Measurements from ENCODE around the gene ARHGEF18.

- TF ChIP-seq, protein P1, sequence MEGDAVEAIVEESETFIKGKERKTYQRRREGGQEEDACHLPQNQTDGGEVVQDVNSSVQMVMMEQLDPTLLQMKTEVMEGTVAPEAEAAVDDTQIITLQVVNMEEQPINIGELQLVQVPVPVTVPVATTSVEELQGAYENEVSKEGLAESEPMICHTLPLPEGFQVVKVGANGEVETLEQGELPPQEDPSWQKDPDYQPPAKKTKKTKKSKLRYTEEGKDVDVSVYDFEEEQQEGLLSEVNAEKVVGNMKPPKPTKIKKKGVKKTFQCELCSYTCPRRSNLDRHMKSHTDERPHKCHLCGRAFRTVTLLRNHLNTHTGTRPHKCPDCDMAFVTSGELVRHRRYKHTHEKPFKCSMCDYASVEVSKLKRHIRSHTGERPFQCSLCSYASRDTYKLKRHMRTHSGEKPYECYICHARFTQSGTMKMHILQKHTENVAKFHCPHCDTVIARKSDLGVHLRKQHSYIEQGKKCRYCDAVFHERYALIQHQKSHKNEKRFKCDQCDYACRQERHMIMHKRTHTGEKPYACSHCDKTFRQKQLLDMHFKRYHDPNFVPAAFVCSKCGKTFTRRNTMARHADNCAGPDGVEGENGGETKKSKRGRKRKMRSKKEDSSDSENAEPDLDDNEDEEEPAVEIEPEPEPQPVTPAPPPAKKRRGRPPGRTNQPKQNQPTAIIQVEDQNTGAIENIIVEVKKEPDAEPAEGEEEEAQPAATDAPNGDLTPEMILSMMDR (IDR thresholded peaks at IDR 0.05; ENCODE audit: borderline replicate concordance, extremely low read depth, low read length, poor library complexity, severe bottlenecking), result no peak
- no peak for TF ChIP-seq EZH2 (IDR thresholded peaks at IDR 0.05; ENCODE audit: borderline replicate concordance, low read depth, low read length, severe bottlenecking)
Observed at GRCh38 chr19:7358102-7358597, 9.4 kb downstream of the ARHGEF18 start.

Data from DND-41 (cell line).